K562 (cell line): ENCODE data around the gene NUDT22. TPM values are rescaled to one million over a fixed set of nuclear protein-coding genes. Genes with fewer than 3 reads are reported as not detected.

Experiments
- GTF2A2 ChIP-seq: IDR thresholded peaks from 2 replicates; pipeline ENCODE4 v1.6.1; 2016; ENCODE audit warnings: mild to moderate bottlenecking, missing genetic modification characterization, missing compliant biosample characterization
- HDAC1 ChIP-seq, 2 experiments: fragments of 450-650 bp; IDR thresholded peaks; 2 replicates each; pipeline ENCODE4 v1.6.1; 2016 to 2017; ENCODE audit warnings: inconsistent platforms in 1 of 2, mild to moderate bottlenecking in 1 of 2, moderate library complexity in 1 of 2
- SMAD1 ChIP-seq: fragments of 150-350 bp; IDR thresholded peaks from 2 replicates; pipeline ENCODE4 v1.6.1; 2014; ENCODE audit warnings: low read length, low read depth; ENCODE audit not compliant: partially characterized antibody
- polyA plus RNA-seq, 8 experiments: library from polyadenylated mRNA; depleted of rRNA in 4 of 8; stranded (reverse) in 5 of 8; unstranded in 3 of 8; fragments of >200 nt; fragmentation: Nextera tagmentation in 2 of 8; fragmentation: Illumina TruSeq in 1 of 8; extraction: Ambion mirVana in 2 of 8; extraction: Trizol in 1 of 8; gene quantifications; 2 replicates each; pipeline versions ENCODE4 v1.2.1 to v1.2.3, GENCODE V29; 2011 to 2014; ENCODE audit warnings: inconsistent platforms in 1 of 8, missing spikeins in 1 of 8
- total RNA-seq, 7 experiments: library from RNA; depleted of rRNA in 6 of 7; stranded (reverse); fragments of >200 nt in 6 of 7; fragmentation: Illumina TruSeq in 2 of 7; extraction: Trizol in 2 of 7; gene quantifications; 2 replicates each; pipeline versions ENCODE4 v1.2.1 to v1.2.3, GENCODE V29; 2011 to 2021; ENCODE audit warnings: low replicate concordance in 1 of 7
- TF ChIP-seq, protein P1 (sequence below), 2 experiments: fragments of 450-650 bp; formaldehyde crosslinking in 1 of 2; IDR thresholded peaks; 2 replicates each; pipeline versions ENCODE4 v1.4.0 to v1.6.1; 2014 to 2020; ENCODE audit warnings: mild to moderate bottlenecking in 2 of 2, borderline replicate concordance in 1 of 2, low read depth in 1 of 2
- TF ChIP-seq, protein P2 (sequence below): fragments of 250-450 bp; sonication (Bioruptor Pico); IDR thresholded peaks from 2 replicates; pipeline ENCODE4 v1.5.0; 2021; ENCODE audit warnings: mild to moderate bottlenecking, borderline replicate concordance
- TF ChIP-seq, protein P3 (sequence below), 2 experiments: fragments of 450-650 bp; IDR thresholded peaks; 2 replicates each; pipeline ENCODE4 v1.6.1; 2016; ENCODE audit warnings: mild to moderate bottlenecking in 2 of 2, borderline replicate concordance in 1 of 2, low read depth in 1 of 2, moderate library complexity in 1 of 2

NUDT22 gene
- total and polyA plus RNA-seq, 9 of the 15 experiments (the other 6 are each of a cell fraction or from before 2014, with no cell fraction given): 6.3 to 92.6 (median 37.4) TPM

DNA sequence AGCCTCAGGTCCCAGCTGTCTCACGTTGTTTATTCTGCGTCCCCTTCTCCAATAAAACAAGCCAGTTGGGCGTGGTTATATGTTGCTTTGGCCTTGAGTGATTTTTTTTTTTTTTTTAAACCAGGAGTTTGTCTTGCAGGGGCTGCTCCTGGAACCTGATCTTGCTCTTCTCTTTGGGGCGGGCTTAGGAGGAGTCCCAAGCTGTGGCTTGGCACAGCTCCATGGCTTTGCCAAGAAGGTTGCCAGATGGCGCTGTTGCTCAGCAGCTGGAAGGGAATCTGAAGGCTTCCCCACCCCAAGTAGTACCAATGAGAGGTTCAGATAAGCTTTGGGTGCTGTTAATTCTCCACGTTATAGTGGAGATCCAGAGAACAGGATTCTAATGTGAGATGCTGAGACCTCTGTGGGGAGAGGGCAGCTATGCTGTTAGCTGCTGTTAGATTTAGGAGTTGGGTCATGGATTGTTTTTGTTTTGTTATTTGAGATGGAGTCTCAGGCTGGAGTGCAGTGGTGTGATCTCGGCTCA, 21.5 kb upstream of the NUDT22 start (continued):
- TF ChIP-seq, protein P1, sequence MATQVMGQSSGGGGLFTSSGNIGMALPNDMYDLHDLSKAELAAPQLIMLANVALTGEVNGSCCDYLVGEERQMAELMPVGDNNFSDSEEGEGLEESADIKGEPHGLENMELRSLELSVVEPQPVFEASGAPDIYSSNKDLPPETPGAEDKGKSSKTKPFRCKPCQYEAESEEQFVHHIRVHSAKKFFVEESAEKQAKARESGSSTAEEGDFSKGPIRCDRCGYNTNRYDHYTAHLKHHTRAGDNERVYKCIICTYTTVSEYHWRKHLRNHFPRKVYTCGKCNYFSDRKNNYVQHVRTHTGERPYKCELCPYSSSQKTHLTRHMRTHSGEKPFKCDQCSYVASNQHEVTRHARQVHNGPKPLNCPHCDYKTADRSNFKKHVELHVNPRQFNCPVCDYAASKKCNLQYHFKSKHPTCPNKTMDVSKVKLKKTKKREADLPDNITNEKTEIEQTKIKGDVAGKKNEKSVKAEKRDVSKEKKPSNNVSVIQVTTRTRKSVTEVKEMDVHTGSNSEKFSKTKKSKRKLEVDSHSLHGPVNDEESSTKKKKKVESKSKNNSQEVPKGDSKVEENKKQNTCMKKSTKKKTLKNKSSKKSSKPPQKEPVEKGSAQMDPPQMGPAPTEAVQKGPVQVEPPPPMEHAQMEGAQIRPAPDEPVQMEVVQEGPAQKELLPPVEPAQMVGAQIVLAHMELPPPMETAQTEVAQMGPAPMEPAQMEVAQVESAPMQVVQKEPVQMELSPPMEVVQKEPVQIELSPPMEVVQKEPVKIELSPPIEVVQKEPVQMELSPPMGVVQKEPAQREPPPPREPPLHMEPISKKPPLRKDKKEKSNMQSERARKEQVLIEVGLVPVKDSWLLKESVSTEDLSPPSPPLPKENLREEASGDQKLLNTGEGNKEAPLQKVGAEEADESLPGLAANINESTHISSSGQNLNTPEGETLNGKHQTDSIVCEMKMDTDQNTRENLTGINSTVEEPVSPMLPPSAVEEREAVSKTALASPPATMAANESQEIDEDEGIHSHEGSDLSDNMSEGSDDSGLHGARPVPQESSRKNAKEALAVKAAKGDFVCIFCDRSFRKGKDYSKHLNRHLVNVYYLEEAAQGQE (IDR thresholded peaks at IDR 0.05; ENCODE audit: borderline replicate concordance): peak; percentile 86
- TF ChIP-seq, protein P1 (CRISPR knock-in tag; IDR thresholded peaks at IDR 0.05; ENCODE audit: low read depth): no peak
- TF ChIP-seq SMAD1: peak; percentile 82
- TF ChIP-seq HDAC1 (IDR thresholded peaks at IDR 0.05): 0 out of 4 replicates have a peak, but pooled peaks of 1 of the 2 experiments have one; percentile 6
- TF ChIP-seq, protein P2, sequence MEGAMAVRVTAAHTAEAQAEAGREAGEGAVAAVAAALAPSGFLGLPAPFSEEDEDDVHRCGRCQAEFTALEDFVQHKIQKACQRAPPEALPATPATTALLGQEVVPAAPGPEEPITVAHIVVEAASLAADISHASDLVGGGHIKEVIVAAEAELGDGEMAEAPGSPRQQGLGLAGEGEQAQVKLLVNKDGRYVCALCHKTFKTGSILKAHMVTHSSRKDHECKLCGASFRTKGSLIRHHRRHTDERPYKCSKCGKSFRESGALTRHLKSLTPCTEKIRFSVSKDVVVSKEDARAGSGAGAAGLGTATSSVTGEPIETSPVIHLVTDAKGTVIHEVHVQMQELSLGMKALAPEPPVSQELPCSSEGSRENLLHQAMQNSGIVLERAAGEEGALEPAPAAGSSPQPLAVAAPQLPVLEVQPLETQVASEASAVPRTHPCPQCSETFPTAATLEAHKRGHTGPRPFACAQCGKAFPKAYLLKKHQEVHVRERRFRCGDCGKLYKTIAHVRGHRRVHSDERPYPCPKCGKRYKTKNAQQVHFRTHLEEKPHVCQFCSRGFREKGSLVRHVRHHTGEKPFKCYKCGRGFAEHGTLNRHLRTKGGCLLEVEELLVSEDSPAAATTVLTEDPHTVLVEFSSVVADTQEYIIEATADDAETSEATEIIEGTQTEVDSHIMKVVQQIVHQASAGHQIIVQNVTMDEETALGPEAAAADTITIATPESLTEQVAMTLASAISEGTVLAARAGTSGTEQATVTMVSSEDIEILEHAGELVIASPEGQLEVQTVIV (CRISPR knock-in tag): no peak
- TF ChIP-seq GTF2A2: no peak
- TF ChIP-seq, protein P3, sequence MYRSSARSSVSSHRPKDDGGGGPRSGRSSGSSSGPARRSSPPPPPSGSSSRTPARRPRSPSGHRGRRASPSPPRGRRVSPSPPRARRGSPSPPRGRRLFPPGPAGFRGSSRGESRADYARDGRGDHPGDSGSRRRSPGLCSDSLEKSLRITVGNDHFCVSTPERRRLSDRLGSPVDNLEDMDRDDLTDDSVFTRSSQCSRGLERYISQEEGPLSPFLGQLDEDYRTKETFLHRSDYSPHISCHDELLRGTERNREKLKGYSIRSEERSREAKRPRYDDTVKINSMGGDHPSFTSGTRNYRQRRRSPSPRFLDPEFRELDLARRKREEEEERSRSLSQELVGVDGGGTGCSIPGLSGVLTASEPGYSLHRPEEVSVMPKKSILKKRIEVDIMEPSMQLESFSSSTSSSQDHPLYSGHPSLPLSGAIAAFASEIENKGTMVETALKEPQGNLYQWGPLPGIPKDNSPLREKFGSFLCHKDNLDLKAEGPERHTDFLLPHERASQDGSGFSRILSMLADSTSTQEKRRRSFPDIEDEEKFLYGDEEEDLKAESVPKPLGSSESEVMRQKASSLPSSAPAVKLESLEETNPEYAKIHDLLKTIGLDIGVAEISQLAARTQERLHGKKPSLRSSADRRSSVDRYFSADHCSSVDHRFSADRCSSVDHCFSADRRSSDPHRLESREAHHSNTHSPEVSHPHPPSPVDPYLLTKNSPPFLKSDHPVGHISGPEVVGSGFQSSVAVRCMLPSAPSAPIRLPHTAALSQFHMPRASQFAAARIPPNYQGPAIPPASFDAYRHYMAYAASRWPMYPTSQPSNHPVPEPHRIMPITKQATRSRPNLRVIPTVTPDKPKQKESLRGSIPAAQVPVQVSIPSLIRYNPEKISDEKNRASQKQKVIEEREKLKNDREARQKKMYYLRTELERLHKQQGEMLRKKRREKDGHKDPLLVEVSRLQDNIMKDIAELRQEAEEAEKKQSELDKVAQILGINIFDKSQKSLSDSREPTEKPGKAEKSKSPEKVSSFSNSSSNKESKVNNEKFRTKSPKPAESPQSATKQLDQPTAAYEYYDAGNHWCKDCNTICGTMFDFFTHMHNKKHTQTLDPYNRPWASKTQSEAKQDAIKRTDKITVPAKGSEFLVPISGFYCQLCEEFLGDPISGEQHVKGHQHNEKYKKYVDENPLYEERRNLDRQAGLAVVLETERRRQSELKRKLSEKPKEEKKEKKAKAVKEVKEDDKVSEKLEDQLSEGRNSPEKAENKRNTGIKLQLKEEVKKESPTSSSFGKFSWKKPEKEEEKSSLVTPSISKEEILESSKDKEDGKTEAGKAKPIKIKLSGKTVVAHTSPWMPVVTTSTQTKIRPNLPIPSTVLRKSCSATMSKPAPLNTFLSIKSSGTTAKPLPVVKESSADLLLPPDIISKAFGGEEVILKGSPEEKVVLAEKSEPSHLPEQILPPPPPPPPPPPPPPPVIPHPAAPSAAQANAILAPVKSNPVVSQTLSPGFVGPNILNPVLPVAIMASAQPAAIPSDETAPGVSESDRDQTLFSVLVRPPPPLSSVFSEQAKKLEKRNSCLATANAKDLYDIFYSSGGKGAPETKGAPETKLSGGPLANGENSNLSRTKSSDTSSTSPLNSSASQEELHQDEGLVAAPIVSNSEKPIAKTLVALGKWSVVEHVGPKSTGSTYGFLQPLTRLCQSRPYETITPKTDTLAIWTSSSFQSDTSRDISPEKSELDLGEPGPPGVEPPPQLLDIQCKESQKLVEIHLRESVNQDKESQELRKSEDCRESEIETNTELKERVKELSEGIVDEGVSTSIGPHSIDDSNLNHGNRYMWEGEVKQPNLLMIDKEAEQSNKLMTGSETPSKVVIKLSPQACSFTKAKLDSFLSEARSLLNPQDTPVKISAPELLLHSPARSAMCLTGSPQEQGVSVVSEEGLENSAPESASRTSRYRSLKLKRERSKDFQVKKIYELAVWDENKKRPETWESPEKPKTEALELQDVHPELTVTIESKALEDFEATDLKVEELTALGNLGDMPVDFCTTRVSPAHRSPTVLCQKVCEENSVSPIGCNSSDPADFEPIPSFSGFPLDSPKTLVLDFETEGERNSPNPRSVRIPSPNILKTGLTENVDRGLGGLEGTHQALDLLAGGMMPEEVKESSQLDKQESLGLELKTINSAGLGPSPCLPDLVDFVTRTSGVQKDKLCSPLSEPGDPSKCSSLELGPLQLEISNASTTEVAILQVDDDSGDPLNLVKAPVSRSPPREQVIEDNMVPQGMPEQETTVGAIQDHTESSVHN (IDR thresholded peaks at IDR 0.05; ENCODE audit: borderline replicate concordance in 1 of 2, low read depth in 1 of 2): no peak
